ENCODE measurements around the gene MARF1.

DNA sequence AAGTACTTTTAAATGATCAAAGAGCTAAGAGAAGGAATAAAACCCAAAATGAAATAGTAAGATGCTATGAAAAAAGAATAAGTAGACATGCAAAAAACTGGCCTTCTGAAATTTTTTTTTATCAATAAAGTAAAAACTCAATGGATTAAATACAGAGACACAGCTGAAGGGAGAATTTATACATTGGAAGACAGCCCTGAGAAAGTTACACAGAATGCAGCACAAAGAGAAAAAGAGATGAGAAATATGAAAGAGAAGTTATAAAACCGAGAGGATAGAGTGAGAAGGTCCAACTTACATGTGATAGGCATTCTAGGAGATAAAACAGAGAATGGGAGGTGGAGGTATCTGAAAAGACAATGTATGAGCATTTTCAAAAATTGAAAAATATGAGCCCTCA lies 57.0 kb downstream of the MARF1 start:
- TF ChIP-seq, protein P1, sequence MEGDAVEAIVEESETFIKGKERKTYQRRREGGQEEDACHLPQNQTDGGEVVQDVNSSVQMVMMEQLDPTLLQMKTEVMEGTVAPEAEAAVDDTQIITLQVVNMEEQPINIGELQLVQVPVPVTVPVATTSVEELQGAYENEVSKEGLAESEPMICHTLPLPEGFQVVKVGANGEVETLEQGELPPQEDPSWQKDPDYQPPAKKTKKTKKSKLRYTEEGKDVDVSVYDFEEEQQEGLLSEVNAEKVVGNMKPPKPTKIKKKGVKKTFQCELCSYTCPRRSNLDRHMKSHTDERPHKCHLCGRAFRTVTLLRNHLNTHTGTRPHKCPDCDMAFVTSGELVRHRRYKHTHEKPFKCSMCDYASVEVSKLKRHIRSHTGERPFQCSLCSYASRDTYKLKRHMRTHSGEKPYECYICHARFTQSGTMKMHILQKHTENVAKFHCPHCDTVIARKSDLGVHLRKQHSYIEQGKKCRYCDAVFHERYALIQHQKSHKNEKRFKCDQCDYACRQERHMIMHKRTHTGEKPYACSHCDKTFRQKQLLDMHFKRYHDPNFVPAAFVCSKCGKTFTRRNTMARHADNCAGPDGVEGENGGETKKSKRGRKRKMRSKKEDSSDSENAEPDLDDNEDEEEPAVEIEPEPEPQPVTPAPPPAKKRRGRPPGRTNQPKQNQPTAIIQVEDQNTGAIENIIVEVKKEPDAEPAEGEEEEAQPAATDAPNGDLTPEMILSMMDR (optimal IDR thresholded peaks at IDR 0.05 in 1 of 3, IDR thresholded peaks at IDR 0.05 in 1 of 3, conservative IDR thresholded peaks at IDR 0.05 in 1 of 3; ENCODE audit: extremely low read depth in 1 of 3, insufficient read depth in 2 of 3, low read length in 3 of 3), result no peak
- TF ChIP-seq EZH2 (IDR thresholded peaks at IDR 0.05; ENCODE audit: low read length), result no peak
